Esophagus muscularis mucosa (tissue), 3 donors: ENCODE measurements around the gene ZNF283.

Experiments
- POLR2A ChIP-seq: fragments of 450-650 bp; IDR thresholded peaks from one replicate; pipeline ENCODE4 v1.6.1; 2017; ENCODE audit warnings: antibody characterized with exemption, moderate library complexity, mild to moderate bottlenecking, low read depth
- POLR2AphosphoS5 ChIP-seq, 2 donors: sonication (generic); formaldehyde crosslinking; IDR thresholded peaks; one replicate each; pipeline ENCODE4 v1.6.1; 2017; ENCODE audit warnings: antibody characterized with exemption in 2 of 2
- TF ChIP-seq, protein P1 (sequence below), 3 experiments: fragments of 200-600 bp in 2 of 3; fragments of 450-650 bp in 1 of 3; sonication (generic) in 2 of 3; IDR thresholded peaks; one replicate each; pipeline ENCODE4 v1.5.1; 2017 to 2019; ENCODE audit warnings: antibody characterized with exemption in 3 of 3, mild to moderate bottlenecking in 2 of 3, moderate library complexity in 1 of 3

DNA sequence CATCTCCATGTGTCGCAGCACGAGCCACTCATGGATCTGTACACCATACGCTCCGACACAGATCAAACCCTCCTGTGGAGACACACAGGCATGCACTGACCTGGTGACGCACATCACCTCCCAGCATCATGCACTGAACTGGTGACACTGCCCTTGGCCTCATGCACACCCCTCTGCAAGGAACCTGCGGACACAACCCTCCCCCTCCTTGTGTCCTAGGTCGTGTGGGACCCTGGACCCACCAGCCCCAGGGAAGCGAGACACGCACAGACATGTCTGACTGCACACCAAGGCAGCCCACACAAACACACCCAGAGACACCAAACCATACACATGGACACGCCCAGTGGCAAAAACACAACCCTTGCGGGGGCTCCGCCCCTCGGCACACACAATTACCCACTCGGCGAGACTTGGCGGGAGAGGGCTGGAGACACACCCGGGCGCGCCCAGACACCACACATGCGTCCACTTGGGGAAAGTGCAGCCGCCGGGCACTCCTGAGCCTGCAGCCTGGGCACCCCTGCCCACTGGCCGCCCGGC is 44.4 kb upstream of the ZNF283 start:
- TF ChIP-seq, protein P1, sequence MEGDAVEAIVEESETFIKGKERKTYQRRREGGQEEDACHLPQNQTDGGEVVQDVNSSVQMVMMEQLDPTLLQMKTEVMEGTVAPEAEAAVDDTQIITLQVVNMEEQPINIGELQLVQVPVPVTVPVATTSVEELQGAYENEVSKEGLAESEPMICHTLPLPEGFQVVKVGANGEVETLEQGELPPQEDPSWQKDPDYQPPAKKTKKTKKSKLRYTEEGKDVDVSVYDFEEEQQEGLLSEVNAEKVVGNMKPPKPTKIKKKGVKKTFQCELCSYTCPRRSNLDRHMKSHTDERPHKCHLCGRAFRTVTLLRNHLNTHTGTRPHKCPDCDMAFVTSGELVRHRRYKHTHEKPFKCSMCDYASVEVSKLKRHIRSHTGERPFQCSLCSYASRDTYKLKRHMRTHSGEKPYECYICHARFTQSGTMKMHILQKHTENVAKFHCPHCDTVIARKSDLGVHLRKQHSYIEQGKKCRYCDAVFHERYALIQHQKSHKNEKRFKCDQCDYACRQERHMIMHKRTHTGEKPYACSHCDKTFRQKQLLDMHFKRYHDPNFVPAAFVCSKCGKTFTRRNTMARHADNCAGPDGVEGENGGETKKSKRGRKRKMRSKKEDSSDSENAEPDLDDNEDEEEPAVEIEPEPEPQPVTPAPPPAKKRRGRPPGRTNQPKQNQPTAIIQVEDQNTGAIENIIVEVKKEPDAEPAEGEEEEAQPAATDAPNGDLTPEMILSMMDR (IDR thresholded peaks at IDR 0.05), result no peak
- no peak for TF ChIP-seq POLR2A
- TF ChIP-seq POLR2AphosphoS5 (IDR thresholded peaks at IDR 0.05), result no peak
